Liver (tissue), 9 donors: ENCODE measurements around the gene FOXR1. TPM values are rescaled to one million over a fixed set of nuclear protein-coding genes. Genes with fewer than 3 reads are reported as not detected.

Experiments used
- DNase-seq: peaks from one replicate; pipeline ENCODE4 v3.0.0-alpha.2; 2017; ENCODE audit warnings: low spot score
- H3K27ac ChIP-seq, 2 donors: one replicate each; pipeline ENCODE4 v1.7.0; 2013; ENCODE audit warnings: inconsistent platforms in 2 of 2, low read length in 2 of 2, control low read depth in 1 of 2, low read depth in 1 of 2, mild to moderate bottlenecking in 1 of 2
- H3K27me3 ChIP-seq, 4 donors: one replicate each; pipeline versions ENCODE4 v1.6.1 to v1.7.0; 2013; ENCODE audit warnings: low read length in 3 of 4, inconsistent platforms in 1 of 4, mild to moderate bottlenecking in 1 of 4, moderate library complexity in 1 of 4; ENCODE audit not compliant: control insufficient read depth in 4 of 4, insufficient read depth in 4 of 4
- H3K36me3 ChIP-seq, 4 donors: one replicate each; pipeline versions ENCODE4 v1.6.1 to v1.7.0; 2013; ENCODE audit warnings: low read length in 3 of 4, mild to moderate bottlenecking in 3 of 4, low read depth in 1 of 4, moderate library complexity in 1 of 4; ENCODE audit not compliant: control insufficient read depth in 4 of 4, insufficient read depth in 3 of 4
- H3K4me1 ChIP-seq, 4 donors: one replicate each; pipeline versions ENCODE4 v1.6.1 to v1.7.0; 2013; ENCODE audit warnings: low read length in 3 of 4, mild to moderate bottlenecking in 3 of 4, moderate library complexity in 1 of 4; ENCODE audit not compliant: control insufficient read depth in 4 of 4, insufficient read depth in 4 of 4
- H3K4me3 ChIP-seq, 3 donors: one replicate each; pipeline versions ENCODE4 v1.6.1 to v1.7.0; 2013; ENCODE audit warnings: low read length in 3 of 3, control low read depth in 1 of 3, low read depth in 1 of 3, mild to moderate bottlenecking in 1 of 3
- H3K9ac ChIP-seq, 2 donors: one replicate each; pipeline ENCODE4 v1.7.0; 2013; ENCODE audit warnings: low read length in 2 of 2, mild to moderate bottlenecking in 2 of 2, moderate library complexity in 2 of 2, control low read depth in 1 of 2, low read depth in 1 of 2
- H3K9me3 ChIP-seq, 4 donors: one replicate each; pipeline versions ENCODE4 v1.6.1 to v1.7.0; 2013; ENCODE audit warnings: low read length in 3 of 4; ENCODE audit not compliant: control insufficient read depth in 4 of 4
- EGR1 ChIP-seq, 2 donors: IDR thresholded peaks; 2 replicates each; pipeline ENCODE4 v1.6.1; 2016 to 2018; ENCODE audit warnings: antibody characterized with exemption in 2 of 2, low read depth in 2 of 2
- FOXA1 ChIP-seq: IDR thresholded peaks from 2 replicates; pipeline ENCODE4 v1.6.1; 2016; ENCODE audit warnings: antibody characterized with exemption
- FOXA2 ChIP-seq: IDR thresholded peaks from 2 replicates; pipeline ENCODE4 v1.6.1; 2016; ENCODE audit warnings: antibody characterized with exemption
- GABPA ChIP-seq, 2 donors: IDR thresholded peaks in 1 of 2; conservative IDR thresholded peaks in 1 of 2; 2 replicates each; pipeline ENCODE4 v1.6.1; 2016; ENCODE audit warnings: antibody characterized with exemption in 2 of 2, mild to moderate bottlenecking in 1 of 2, moderate library complexity in 1 of 2
- HNF4A ChIP-seq, 2 donors: conservative IDR thresholded peaks; 2 replicates each; pipeline ENCODE4 v1.6.1; 2016; ENCODE audit warnings: antibody characterized with exemption in 2 of 2, mild to moderate bottlenecking in 2 of 2
- HNF4G ChIP-seq: IDR thresholded peaks from 2 replicates; pipeline ENCODE4 v1.6.1; 2016; ENCODE audit warnings: antibody characterized with exemption
- JUND ChIP-seq, 2 donors: IDR thresholded peaks; 2 replicates each; pipeline ENCODE4 v1.6.1; 2016; ENCODE audit warnings: antibody characterized with exemption in 2 of 2
- NR2F2 ChIP-seq: IDR thresholded peaks from 2 replicates; pipeline ENCODE4 v1.6.1; 2016; ENCODE audit warnings: antibody characterized with exemption
- RAD21 ChIP-seq, 2 donors: IDR thresholded peaks; 2 replicates each; pipeline ENCODE4 v1.6.1; 2016; ENCODE audit warnings: antibody characterized with exemption in 2 of 2, mild to moderate bottlenecking in 2 of 2
- RXRA ChIP-seq, 2 donors: IDR thresholded peaks; 2 replicates each; pipeline ENCODE4 v1.6.1; 2017 to 2018; ENCODE audit warnings: antibody characterized with exemption in 2 of 2, mild to moderate bottlenecking in 1 of 2
- SP1 ChIP-seq: IDR thresholded peaks from 2 replicates; pipeline ENCODE4 v1.6.1; 2018; ENCODE audit warnings: antibody characterized with exemption, mild to moderate bottlenecking
- TAF1 ChIP-seq: conservative IDR thresholded peaks from 2 replicates; pipeline ENCODE4 v1.6.1; 2016; ENCODE audit warnings: antibody characterized with exemption, mild to moderate bottlenecking
- YY1 ChIP-seq: IDR thresholded peaks from 2 replicates; pipeline ENCODE4 v1.6.1; 2016; ENCODE audit warnings: antibody characterized with exemption, mild to moderate bottlenecking
- WGBS: extraction: QIAGEN DNeasy Blood & Tissue Kit; methylation state at CpG from one replicate; pipeline ENCODE4 v1.1.7; 2013; 5-methylcytosine and 5-hydroxymethylcytosine counted together
- polyA plus RNA-seq, 2 donors: library from polyadenylated mRNA; stranded (reverse) in 1 of 2; unstranded in 1 of 2; fragments of 200-250 nt in 1 of 2; fragments of >200 nt in 1 of 2; fragmentation: Nextera tagmentation in 1 of 2; extraction: Ambion mirVana in 1 of 2; gene quantifications; one replicate each; pipeline versions ENCODE4 v1.2.1 to v1.2.3, GENCODE V29; 2013 to 2015
- total RNA-seq, 2 donors: library from RNA; depleted of rRNA; stranded (reverse); fragments of >200 nt; gene quantifications; one replicate each; pipeline ENCODE4 v1.2.3, GENCODE V29; 2014
- TF ChIP-seq, protein P1 (sequence below): IDR thresholded peaks from 2 replicates; pipeline ENCODE4 v1.6.1; 2016; ENCODE audit warnings: antibody characterized with exemption
- TF ChIP-seq, protein P2 (sequence below): IDR thresholded peaks from 2 replicates; pipeline ENCODE4 v1.6.1; 2016; ENCODE audit warnings: antibody characterized with exemption
- TF ChIP-seq, protein P3 (sequence below): fragments of 150-350 bp; IDR thresholded peaks from 2 replicates; pipeline ENCODE4 v1.5.1; 2017; ENCODE audit warnings: improper control_type of control experiment, low read depth, low read length; ENCODE audit not compliant: missing input control
- TF ChIP-seq, protein P4 (sequence below): IDR thresholded peaks from 2 replicates; pipeline ENCODE4 v1.6.1; 2016; ENCODE audit warnings: antibody characterized with exemption, mild to moderate bottlenecking
- TF ChIP-seq, protein P5 (sequence below): IDR thresholded peaks from 2 replicates; pipeline ENCODE4 v1.6.1; 2016; ENCODE audit warnings: antibody characterized with exemption
- donor health status: healthy.
- donor health status: healthy.
- donor health status: healthy.
- donor health status: healthy.
- donor health status: healthy.

FOXR1 gene
- total and polyA plus RNA-seq, 4 donors, result not detected

DNA sequence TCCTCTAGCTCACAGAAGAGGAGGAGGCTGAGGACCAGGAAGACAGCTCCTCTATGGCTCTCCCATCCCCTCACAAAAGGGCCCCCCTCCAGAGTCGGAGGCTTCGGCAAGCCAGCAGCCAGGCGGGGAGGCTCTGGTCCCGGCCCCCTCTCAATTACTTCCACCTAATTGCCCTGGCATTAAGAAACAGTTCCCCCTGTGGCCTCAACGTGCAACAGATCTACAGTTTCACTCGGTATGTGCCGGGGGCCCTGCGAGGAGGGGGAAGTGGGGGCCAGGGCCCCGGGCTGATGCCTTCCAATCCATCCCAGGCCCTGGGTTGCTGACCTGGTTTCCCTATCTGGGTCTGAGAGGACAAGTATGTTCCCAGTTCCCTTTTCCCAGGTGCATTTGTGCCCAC lies 7.9 kb downstream of the FOXR1 start:
- WGBS, result 79% methylated on average over 9 of the region's 9 CpGs
- Histone ChIP-seq H3K9ac (no peak overlapping the region), H3K27ac (no peak overlapping the region), H3K9me3 (no peaks in the 10 kb centered on the region), H3K36me3 (no peaks in the 10 kb centered on the region), H3K4me3 (no peak overlapping the region), H3K4me1 (peaks cover 0 to 7% (median 1%) of the 10 kb centered on the region in 4 donors), H3K27me3 (no peaks in the 10 kb centered on the region)
- TF ChIP-seq, protein P1, sequence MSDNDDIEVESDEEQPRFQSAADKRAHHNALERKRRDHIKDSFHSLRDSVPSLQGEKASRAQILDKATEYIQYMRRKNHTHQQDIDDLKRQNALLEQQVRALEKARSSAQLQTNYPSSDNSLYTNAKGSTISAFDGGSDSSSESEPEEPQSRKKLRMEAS, result no peak
- TF ChIP-seq, protein P2, sequence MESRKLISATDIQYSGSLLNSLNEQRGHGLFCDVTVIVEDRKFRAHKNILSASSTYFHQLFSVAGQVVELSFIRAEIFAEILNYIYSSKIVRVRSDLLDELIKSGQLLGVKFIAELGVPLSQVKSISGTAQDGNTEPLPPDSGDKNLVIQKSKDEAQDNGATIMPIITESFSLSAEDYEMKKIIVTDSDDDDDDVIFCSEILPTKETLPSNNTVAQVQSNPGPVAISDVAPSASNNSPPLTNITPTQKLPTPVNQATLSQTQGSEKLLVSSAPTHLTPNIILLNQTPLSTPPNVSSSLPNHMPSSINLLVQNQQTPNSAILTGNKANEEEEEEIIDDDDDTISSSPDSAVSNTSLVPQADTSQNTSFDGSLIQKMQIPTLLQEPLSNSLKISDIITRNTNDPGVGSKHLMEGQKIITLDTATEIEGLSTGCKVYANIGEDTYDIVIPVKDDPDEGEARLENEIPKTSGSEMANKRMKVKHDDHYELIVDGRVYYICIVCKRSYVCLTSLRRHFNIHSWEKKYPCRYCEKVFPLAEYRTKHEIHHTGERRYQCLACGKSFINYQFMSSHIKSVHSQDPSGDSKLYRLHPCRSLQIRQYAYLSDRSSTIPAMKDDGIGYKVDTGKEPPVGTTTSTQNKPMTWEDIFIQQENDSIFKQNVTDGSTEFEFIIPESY, result no peak
- TF ChIP-seq, protein P3, sequence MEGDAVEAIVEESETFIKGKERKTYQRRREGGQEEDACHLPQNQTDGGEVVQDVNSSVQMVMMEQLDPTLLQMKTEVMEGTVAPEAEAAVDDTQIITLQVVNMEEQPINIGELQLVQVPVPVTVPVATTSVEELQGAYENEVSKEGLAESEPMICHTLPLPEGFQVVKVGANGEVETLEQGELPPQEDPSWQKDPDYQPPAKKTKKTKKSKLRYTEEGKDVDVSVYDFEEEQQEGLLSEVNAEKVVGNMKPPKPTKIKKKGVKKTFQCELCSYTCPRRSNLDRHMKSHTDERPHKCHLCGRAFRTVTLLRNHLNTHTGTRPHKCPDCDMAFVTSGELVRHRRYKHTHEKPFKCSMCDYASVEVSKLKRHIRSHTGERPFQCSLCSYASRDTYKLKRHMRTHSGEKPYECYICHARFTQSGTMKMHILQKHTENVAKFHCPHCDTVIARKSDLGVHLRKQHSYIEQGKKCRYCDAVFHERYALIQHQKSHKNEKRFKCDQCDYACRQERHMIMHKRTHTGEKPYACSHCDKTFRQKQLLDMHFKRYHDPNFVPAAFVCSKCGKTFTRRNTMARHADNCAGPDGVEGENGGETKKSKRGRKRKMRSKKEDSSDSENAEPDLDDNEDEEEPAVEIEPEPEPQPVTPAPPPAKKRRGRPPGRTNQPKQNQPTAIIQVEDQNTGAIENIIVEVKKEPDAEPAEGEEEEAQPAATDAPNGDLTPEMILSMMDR, result no peak
- TF ChIP-seq TAF1 (no peak), HNF4G (no peak), YY1 (no peak)
- no peak for DNase-seq

DNA sequence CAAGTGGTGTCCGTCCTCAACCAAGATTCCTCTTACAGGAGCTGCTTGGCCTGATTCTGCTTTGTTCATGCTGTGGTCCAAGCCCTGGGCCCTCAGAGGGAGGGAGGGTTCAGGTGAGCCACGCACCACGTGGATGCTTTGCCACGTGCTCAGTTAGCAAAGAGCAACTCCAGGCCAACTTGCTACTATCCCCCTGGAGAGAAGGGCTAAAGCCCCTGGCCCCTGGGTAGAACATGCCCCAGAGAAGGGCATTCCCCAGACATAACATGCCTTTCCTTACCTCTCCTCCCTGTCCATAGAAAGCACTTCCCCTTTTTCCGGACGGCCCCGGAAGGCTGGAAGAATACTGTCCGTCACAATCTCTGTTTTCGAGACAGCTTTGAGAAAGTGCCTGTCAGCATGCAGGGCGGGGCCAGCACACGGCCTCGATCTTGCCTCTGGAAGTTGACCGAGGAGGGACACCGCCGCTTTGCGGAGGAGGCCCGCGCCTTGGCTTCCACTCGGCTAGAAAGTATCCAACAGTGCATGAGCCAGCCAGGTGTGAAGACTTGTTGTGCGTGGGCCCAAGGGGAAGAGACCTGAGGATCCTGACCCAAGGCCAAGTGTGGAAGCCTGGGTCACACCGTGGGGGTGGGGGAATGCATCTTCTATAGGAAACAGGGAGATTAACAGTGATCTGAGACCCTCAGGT lies 8.8 kb downstream of the FOXR1 start:
- no peaks in the 10 kb centered on the region for H3K9me3 ChIP-seq
- no peak overlapping the region for H3K27ac ChIP-seq
- no peak overlapping the region for H3K9ac ChIP-seq
- no peak for TF ChIP-seq SP1
- TF ChIP-seq RXRA (IDR thresholded peaks at IDR 0.05), result no peak
- no peak for TF ChIP-seq RAD21 (IDR thresholded peaks at IDR 0.05)
- TF ChIP-seq, protein P2, result no peak
- no peak for TF ChIP-seq GABPA (IDR thresholded peaks at IDR 0.05 in 1 of 2, conservative IDR thresholded peaks at IDR 0.05 in 1 of 2)
- no peak for TF ChIP-seq HNF4A (conservative IDR thresholded peaks at IDR 0.05)
- TF ChIP-seq HNF4G, result no peak
- TF ChIP-seq JUND (IDR thresholded peaks at IDR 0.05), result no peak
- no peak for TF ChIP-seq FOXA2
- TF ChIP-seq FOXA1, result no peak
- no peak for TF ChIP-seq NR2F2
- no peak for TF ChIP-seq TAF1
- TF ChIP-seq EGR1 (IDR thresholded peaks at IDR 0.05; ENCODE audit: low read depth in 2 of 2), result no peak
- TF ChIP-seq, protein P4, sequence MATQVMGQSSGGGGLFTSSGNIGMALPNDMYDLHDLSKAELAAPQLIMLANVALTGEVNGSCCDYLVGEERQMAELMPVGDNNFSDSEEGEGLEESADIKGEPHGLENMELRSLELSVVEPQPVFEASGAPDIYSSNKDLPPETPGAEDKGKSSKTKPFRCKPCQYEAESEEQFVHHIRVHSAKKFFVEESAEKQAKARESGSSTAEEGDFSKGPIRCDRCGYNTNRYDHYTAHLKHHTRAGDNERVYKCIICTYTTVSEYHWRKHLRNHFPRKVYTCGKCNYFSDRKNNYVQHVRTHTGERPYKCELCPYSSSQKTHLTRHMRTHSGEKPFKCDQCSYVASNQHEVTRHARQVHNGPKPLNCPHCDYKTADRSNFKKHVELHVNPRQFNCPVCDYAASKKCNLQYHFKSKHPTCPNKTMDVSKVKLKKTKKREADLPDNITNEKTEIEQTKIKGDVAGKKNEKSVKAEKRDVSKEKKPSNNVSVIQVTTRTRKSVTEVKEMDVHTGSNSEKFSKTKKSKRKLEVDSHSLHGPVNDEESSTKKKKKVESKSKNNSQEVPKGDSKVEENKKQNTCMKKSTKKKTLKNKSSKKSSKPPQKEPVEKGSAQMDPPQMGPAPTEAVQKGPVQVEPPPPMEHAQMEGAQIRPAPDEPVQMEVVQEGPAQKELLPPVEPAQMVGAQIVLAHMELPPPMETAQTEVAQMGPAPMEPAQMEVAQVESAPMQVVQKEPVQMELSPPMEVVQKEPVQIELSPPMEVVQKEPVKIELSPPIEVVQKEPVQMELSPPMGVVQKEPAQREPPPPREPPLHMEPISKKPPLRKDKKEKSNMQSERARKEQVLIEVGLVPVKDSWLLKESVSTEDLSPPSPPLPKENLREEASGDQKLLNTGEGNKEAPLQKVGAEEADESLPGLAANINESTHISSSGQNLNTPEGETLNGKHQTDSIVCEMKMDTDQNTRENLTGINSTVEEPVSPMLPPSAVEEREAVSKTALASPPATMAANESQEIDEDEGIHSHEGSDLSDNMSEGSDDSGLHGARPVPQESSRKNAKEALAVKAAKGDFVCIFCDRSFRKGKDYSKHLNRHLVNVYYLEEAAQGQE, result no peak
- no peak for TF ChIP-seq YY1
- TF ChIP-seq, protein P3, result no peak
- TF ChIP-seq, protein P5, sequence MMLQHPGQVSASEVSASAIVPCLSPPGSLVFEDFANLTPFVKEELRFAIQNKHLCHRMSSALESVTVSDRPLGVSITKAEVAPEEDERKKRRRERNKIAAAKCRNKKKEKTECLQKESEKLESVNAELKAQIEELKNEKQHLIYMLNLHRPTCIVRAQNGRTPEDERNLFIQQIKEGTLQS, result no peak
- whole genome bisulfite sequencing, result 52% methylated on average over 21 of the region's 21 CpGs
- H3K27me3 ChIP-seq, result no peaks in the 10 kb centered on the region
- no peaks in the 10 kb centered on the region for H3K36me3 ChIP-seq
- DNase-seq, result no peak
- peaks cover 0 to 7% (median 1%) of the 10 kb centered on the region in 4 donors for H3K4me1 ChIP-seq
- no peak overlapping the region for H3K4me3 ChIP-seq
